Naive thymus-derived CD8-positive, alpha-beta T cell (primary cell): Measurements from ENCODE around the gene SLC6A3. TPM values are rescaled to one million over a fixed set of nuclear protein-coding genes. Genes with fewer than 3 reads are reported as not detected.
"Not testable (repeated sequence)": the region's sequence is repeated elsewhere in the genome, so short reads cannot be mapped to it uniquely, and the experiment has no call there.

Source experiments
- ATAC-seq, 2 donors: fragments of 150-1000 bp; cut with Tn5 transposase in 1 of 2; sonication (Bioruptor Pico), chemical (Tn5 transposase) in 1 of 2; 1 replicate in 1 of 2; 2 replicates in 1 of 2; pipeline ENCODE4 v1.10.0; 2021; ENCODE audit warnings: mild to moderate bottlenecking in 2 of 2, moderate library complexity in 2 of 2
- POLR2A ChIA-PET: fragments of 350-600 bp; sonication (Branson Sonifier 250); formaldehyde crosslinking; loops from one replicate; lab custom pipeline; 2021; ENCODE audit warnings: antibody characterized with exemption; lab: Charles Lee
- DNase-seq, 10 donors: peaks; one replicate each; pipeline versions ENCODE4 v3.0.0 to v3.0.0-alpha.2; 2020 to 2022
- H3K27ac Mint-ChIP-seq, 10 donors: one replicate each; pipeline ENCODE4 v1.8.0; 2020 to 2022; ENCODE audit warnings: mild to moderate bottlenecking in 10 of 10, mixed read lengths in 10 of 10, moderate library complexity in 4 of 10, inconsistent platforms in 1 of 10
- H3K27me3 Mint-ChIP-seq, 5 donors: one replicate each; pipeline ENCODE4 v1.8.0; 2021 to 2022; ENCODE audit warnings: mixed read lengths in 5 of 5
- H3K36me3 Mint-ChIP-seq, 3 donors: one replicate each; pipeline ENCODE4 v1.8.0; 2020 to 2022; ENCODE audit warnings: mixed read lengths in 3 of 3, mild to moderate bottlenecking in 2 of 3, inconsistent platforms in 1 of 3
- H3K4me1 Mint-ChIP-seq, 4 donors: one replicate each; pipeline ENCODE4 v1.8.0; 2021 to 2022; ENCODE audit warnings: mixed read lengths in 4 of 4
- H3K4me3 Mint-ChIP-seq, 10 donors: one replicate each; pipeline ENCODE4 v1.8.0; 2020 to 2022; ENCODE audit warnings: mild to moderate bottlenecking in 10 of 10, mixed read lengths in 10 of 10, moderate library complexity in 6 of 10, inconsistent platforms in 1 of 10
- H3K9me3 Mint-ChIP-seq, 9 donors: one replicate each; pipeline ENCODE4 v1.8.0; 2020 to 2022; ENCODE audit warnings: mixed read lengths in 9 of 9, mild to moderate bottlenecking in 3 of 9, inconsistent platforms in 1 of 9, moderate library complexity in 1 of 9
- polyA plus RNA-seq, 3 donors: library from polyadenylated mRNA; unstranded; fragments of 300-500 nt; fragmentation: Illumina TruSeq; gene quantifications; one replicate each; pipeline ENCODE4 v1.2.3, GENCODE V29; 2021
- total RNA-seq, 8 experiments: library from RNA in 2 of 8; stranded (reverse) in 2 of 8; gene quantifications; one replicate each; pipeline ENCODE4 v1.2.3 and lab custom pipeline; 2021 to 2026

SLC6A3 gene
- total and polyA plus RNA-seq, 5 experiments from 2014 or later: 0.08 to 0.27 (median 0.09) TPM; not detected in 2

- POLR2A ChIA-PET: no interaction called here
- Mint-ChIP-seq H3K36me3 (peaks cover 0 to 29% (median 12%) of the 10 kb centered on the region in 3 donors), H3K9me3 (peaks cover 0 to 46% (median 26%) of the 10 kb centered on the region in 9 donors), H3K27me3 (peaks cover 3 to 23% (median 5%) of the 10 kb centered on the region in 5 donors), H3K4me3 (no peak overlapping the region), H3K27ac (no peak overlapping the region), H3K4me1 (no peaks in the 10 kb centered on the region)
- ATAC-seq (no peak), DNase-seq (peak in 1 of 10 donors; percentile 44)
Observed at GRCh38 chr5:1431896-1432295, 13.3 kb downstream of the SLC6A3 start.

DNA sequence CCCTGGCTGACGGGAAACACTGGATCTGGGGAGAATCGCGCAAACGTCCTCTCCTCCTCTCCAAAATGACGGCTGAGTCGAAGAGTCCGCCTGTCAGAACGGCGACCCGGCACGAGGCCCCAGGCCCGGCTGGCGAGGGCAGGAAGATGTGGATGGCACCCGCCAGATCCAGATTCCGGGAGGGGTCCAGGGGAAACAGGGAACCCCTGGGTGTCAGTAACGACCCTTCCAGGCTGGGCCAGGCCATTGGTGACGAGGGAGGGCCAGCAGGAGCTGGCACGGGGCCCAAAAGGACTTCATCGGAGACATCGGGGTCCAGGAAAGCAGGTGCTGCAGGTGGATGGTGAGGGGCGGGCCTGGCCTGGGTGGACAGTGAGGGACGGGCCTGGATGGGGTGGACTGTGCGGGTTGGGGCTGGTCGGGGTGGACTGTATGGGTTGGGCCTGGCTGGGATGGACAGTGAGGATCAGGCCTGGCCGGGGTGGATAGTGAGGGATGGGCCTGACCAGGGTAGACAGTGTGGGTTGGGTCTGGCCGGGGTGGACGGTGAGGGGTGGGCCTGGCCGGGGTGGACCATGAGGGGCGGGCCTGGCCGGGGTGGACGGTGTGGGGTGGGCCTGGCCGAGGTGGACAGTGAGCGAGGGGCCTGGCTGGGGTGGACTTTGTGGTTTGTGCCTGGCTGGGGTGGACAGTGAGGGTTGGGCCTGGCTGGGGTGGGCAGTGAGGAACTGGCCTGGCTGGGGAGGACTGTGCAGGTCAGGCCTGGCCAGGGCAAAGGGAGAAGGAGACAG lies 14.0 kb downstream of the SLC6A3 start:
- POLR2A ChIA-PET: no interaction called here
- ATAC-seq (no peak), DNase-seq (peak in 1 of 10 donors; percentile 41)
- Mint-ChIP-seq H3K9me3 (peaks cover 0 to 52% (median 32%) of the 10 kb centered on the region in 9 donors), H3K4me1 (no peaks in the 10 kb centered on the region), H3K27ac (no peak overlapping the region), H3K27me3 (peaks cover 3 to 21% (median 5%) of the 10 kb centered on the region in 5 donors), H3K36me3 (peaks cover 0 to 36% (median 14%) of the 10 kb centered on the region in 3 donors), H3K4me3 (no peak overlapping the region)

GRCh38 chr5:1430121-1430795 lies 15.0 kb downstream of the SLC6A3 start:
- Mint-ChIP-seq H3K9me3 (peaks cover 0 to 62% (median 38%) of the 10 kb centered on the region in 9 donors), H3K27me3 (peaks cover 3 to 21% (median 5%) of the 10 kb centered on the region in 5 donors)
- POLR2A ChIA-PET: no interaction called here

DNA sequence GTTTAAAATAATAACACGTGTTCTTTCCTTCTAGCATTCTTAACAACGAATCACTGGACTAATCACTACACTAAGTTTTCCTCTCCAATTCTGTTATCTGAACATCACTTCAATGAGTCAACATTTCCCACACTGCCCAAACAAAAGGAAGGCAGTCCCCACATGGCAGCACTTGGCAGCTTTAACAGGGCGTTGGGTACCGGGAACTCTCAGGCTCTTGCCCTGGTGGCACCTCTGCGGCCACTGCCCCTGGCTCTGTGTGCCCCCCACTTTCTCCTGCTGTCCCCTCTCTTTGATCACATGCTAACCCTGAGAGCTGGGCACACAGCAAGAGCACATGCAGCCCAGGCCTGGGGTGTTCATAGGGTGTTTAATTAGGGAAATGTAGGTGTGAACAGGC lies 15.7 kb downstream of the SLC6A3 start:
- H3K4me3 Mint-ChIP-seq: no peak overlapping the region
- POLR2A ChIA-PET: no interaction called here
- peaks cover 0 to 64% (median 38%) of the 10 kb centered on the region in 9 donors for H3K9me3 Mint-ChIP-seq
- DNase-seq: no peak
- no peak overlapping the region for H3K27ac Mint-ChIP-seq
- ATAC-seq: no peak
- H3K27me3 Mint-ChIP-seq: peaks cover 3 to 18% (median 5%) of the 10 kb centered on the region in 5 donors
- no peaks in the 10 kb centered on the region for H3K4me1 Mint-ChIP-seq
- peaks cover 0 to 48% (median 20%) of the 10 kb centered on the region in 3 donors for H3K36me3 Mint-ChIP-seq

More at GRCh38 chr5:1430121-1430795, 15.0 kb downstream of the SLC6A3 start:
- Mint-ChIP-seq H3K36me3 (peaks cover 0 to 46% (median 20%) of the 10 kb centered on the region in 3 donors), H3K27ac (no peak overlapping the region), H3K4me3 (no peak overlapping the region), H3K4me1 (no peaks in the 10 kb centered on the region)
- DNase-seq (peak in 1 of 10 donors; percentile 52), ATAC-seq (no peak)

GRCh38 chr5:1429066-1429465 lies 16.2 kb downstream of the SLC6A3 start:
- H3K27me3 Mint-ChIP-seq: peaks cover 3 to 18% (median 5%) of the 10 kb centered on the region in 5 donors
- peaks cover 0 to 64% (median 38%) of the 10 kb centered on the region in 9 donors for H3K9me3 Mint-ChIP-seq
- ATAC-seq: no peak
- DNase-seq: peak in 1 of 10 donors; percentile 38
- H3K36me3 Mint-ChIP-seq: peaks cover 0 to 48% (median 20%) of the 10 kb centered on the region in 3 donors
- POLR2A ChIA-PET: no interaction called here
- H3K4me3 Mint-ChIP-seq: no peak overlapping the region
- no peak overlapping the region for H3K27ac Mint-ChIP-seq
- H3K4me1 Mint-ChIP-seq: no peaks in the 10 kb centered on the region

DNA sequence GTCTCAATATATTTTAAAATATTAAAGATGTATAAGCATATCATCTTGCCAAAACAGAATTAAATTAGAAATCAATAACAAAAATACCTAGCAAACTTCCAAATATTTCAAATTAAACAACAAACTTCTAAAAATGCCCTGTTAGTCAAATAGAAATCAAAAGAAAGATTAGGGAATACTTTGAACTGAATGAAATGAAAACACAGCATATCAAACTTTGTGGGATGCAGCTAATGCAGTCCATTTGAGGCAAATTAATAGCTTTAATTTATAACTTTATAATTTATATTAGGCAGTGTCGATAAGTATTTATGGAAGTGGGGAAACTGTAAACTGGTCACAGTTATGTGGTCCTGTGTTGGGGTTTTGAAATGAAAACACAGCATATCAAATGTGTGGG lies 17.1 kb downstream of the SLC6A3 start:
- H3K9me3 Mint-ChIP-seq: peaks cover 0 to 58% (median 38%) of the 10 kb centered on the region in 9 donors
- no peak for DNase-seq
- no peak for ATAC-seq
- no peak overlapping the region for H3K27ac Mint-ChIP-seq
- peaks cover 0 to 48% (median 20%) of the 10 kb centered on the region in 3 donors for H3K36me3 Mint-ChIP-seq
- no peaks in the 10 kb centered on the region for H3K4me1 Mint-ChIP-seq
- POLR2A ChIA-PET: no interaction called here
- peaks cover 0 to 12% (median 0%) of the 10 kb centered on the region in 5 donors for H3K27me3 Mint-ChIP-seq
- no peak overlapping the region for H3K4me3 Mint-ChIP-seq

DNA sequence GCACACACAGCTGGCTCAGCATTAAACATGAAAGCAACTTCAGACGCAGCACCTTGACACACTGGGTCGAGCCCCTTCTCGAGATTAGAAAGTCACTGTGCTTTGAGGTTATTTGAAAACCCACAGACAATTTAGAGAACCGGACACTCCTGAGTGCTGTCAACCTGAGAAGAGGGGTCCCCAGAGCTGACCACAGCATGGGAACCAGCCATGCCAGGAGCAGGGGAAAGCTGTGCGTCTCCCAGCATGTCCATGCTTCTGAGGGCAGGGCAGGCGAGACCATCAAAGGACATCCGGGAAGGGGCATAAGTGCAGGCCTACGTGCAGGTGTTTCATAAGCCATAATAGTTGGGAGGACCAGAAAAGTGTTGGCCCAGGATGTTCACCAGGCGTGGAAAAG lies 20.5 kb downstream of the SLC6A3 start:
- no peak overlapping the region for H3K4me3 Mint-ChIP-seq
- ATAC-seq (no peak), DNase-seq (peak in 1 of 10 donors; percentile 13)
- H3K27me3 Mint-ChIP-seq: peaks cover 0 to 9% (median 0%) of the 10 kb centered on the region in 5 donors
- H3K36me3 Mint-ChIP-seq: peaks cover 0 to 40% (median 20%) of the 10 kb centered on the region in 3 donors
- POLR2A ChIA-PET: no interaction called here
- no peak overlapping the region for H3K27ac Mint-ChIP-seq
- peaks cover 0 to 47% (median 32%) of the 10 kb centered on the region in 9 donors for H3K9me3 Mint-ChIP-seq
- no peaks in the 10 kb centered on the region for H3K4me1 Mint-ChIP-seq

- no peak overlapping the region for H3K27ac Mint-ChIP-seq
- POLR2A ChIA-PET: no interaction called here
- ATAC-seq: no peak
Observed at GRCh38 chr5:1423901-1424603, 21.2 kb downstream of the SLC6A3 start.

GRCh38 chr5:1422522-1422921 lies 22.7 kb downstream of the SLC6A3 start:
- peaks cover 0 to 15% (median 0%) of the 10 kb centered on the region in 5 donors for H3K27me3 Mint-ChIP-seq
- POLR2A ChIA-PET, H3K4me1 Mint-ChIP-seq, H3K27ac Mint-ChIP-seq, DNase-seq, ATAC-seq, H3K4me3 Mint-ChIP-seq: not testable (repeated sequence)
- peaks cover 0 to 25% (median 10%) of the 10 kb centered on the region in 3 donors for H3K36me3 Mint-ChIP-seq
- H3K9me3 Mint-ChIP-seq: peaks cover 0 to 25% (median 16%) of the 10 kb centered on the region in 9 donors

More at GRCh38 chr5:1423901-1424603, 21.2 kb downstream of the SLC6A3 start:
- H3K9me3 Mint-ChIP-seq: peaks cover 0 to 40% (median 29%) of the 10 kb centered on the region in 9 donors
- peaks cover 0 to 34% (median 15%) of the 10 kb centered on the region in 3 donors for H3K36me3 Mint-ChIP-seq
- peak in 1 of 10 donors; percentile 52 for DNase-seq
- peaks cover 0 to 9% (median 0%) of the 10 kb centered on the region in 5 donors for H3K27me3 Mint-ChIP-seq
- H3K4me1 Mint-ChIP-seq: peaks cover 0 to under 1% (median 0%) of the 10 kb centered on the region in 4 donors
- no peak overlapping the region for H3K4me3 Mint-ChIP-seq

- H3K36me3 Mint-ChIP-seq: peaks cover 0 to 17% (median 7%) of the 10 kb centered on the region in 3 donors
- no peak overlapping the region for H3K27ac Mint-ChIP-seq
- POLR2A ChIA-PET: no interaction called here
- H3K4me3 Mint-ChIP-seq: no peak overlapping the region
- DNase-seq: peak in 1 of 10 donors; percentile 55
- H3K27me3 Mint-ChIP-seq: peaks cover 0 to 15% (median 0%) of the 10 kb centered on the region in 5 donors
- peaks cover 0 to 7% (median under 1%) of the 10 kb centered on the region in 4 donors for H3K4me1 Mint-ChIP-seq
- peaks cover 0 to 17% (median 10%) of the 10 kb centered on the region in 9 donors for H3K9me3 Mint-ChIP-seq
- ATAC-seq: no peak
Observed at GRCh38 chr5:1421521-1422341, 23.5 kb downstream of the SLC6A3 start.
